ENCODE measurements around the gene ZDHHC5. TPM values are rescaled to one million over a fixed set of nuclear protein-coding genes. Genes with fewer than 3 reads are reported as not detected.
A peak's percentile ranks its signal among the peaks of the same experiment; 100 is the strongest.

ZDHHC5 gene
- total RNA-seq, 4 donors from 2014 or later: 34.3 to 52.1 (median 45.8) TPM

DNA sequence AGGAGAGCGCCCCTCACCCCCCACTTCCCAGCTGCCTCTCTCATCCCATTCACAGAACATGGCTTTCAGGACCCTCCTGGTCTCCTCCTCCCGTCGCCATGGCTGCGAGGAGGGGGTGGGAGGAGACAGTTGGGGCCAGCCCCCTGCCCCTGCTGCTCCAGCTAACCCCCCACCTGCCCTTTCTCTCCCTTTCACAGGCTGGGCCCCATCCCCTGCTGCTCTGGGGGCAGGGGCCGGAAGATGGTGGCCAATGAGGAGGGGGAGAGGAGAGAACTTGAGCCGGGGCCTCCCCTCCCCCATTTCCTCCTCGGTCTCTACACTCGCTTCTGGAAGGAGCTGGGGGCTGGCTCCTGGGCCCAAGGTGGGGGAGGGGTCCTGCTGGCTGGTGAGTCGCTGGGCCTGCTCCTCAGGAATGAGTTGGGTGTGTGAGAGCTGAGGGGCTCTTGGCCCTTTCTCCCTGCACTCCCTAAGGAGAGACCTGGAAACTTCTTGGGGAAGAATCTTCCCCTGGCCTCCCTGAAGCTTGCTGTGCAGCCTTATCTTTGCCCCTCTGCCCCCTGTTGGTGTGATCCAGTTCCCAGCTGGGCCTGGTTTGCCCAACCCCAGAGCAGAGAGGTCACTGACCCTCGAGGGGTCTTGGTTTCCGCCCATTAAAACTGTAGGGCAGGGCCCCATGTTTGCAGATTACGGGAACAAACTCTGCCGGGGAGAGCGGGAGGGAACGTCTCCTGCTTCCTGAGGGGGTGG is 28.4 kb upstream of the ZDHHC5 start:
- Histone ChIP-seq H3K4me3 (peak overlapping the region; percentile 72 to 80), H3K9me3 (no peaks in the 10 kb centered on the region), H3K36me3 (no peaks in the 10 kb centered on the region), H3K27me3 (no peaks in the 10 kb centered on the region), H3K27ac (peak overlapping the region in 3 of 4 donors; percentile 14 to 90 (median 45)), H3K4me1 (peaks cover 0 to 48% (median 27%) of the 10 kb centered on the region in 3 donors)
- TF ChIP-seq POLR2AphosphoS5 (IDR thresholded peaks at IDR 0.05) (no peak), POLR2A (IDR thresholded peaks at IDR 0.05) (no peak), EP300 (IDR thresholded peaks at IDR 0.05) (no peak), CTCF (IDR thresholded peaks at IDR 0.05) (no peak)
- WGBS, 2 donors (ENCODE audit: low coverage in 1 of 2): 0% methylated on average over 1 of the region's 15 CpGs; no CpG with 5 or more reads in 1 of the 2 donors
- no peak for ATAC-seq

GRCh38 chr11:57640068-57640800 is 27.7 kb upstream of the ZDHHC5 start:
- Histone ChIP-seq H3K4me3 (peak overlapping the region in 1 of 2 donors; percentile 72), H3K27me3 (no peaks in the 10 kb centered on the region), H3K27ac (peak overlapping the region in 3 of 4 donors; percentile 33 to 90 (median 45)), H3K9me3 (no peaks in the 10 kb centered on the region), H3K4me1 (peaks cover 0 to 55% (median 32%) of the 10 kb centered on the region in 3 donors), H3K36me3 (no peaks in the 10 kb centered on the region)
- 25 to 35% methylated on average over 4 of the region's 9 CpGs for WGBS, 2 donors (ENCODE audit: low coverage in 1 of 2)
- no peak for TF ChIP-seq POLR2AphosphoS5 (IDR thresholded peaks at IDR 0.05)
- no peak for TF ChIP-seq POLR2A (IDR thresholded peaks at IDR 0.05)
- TF ChIP-seq CTCF (IDR thresholded peaks at IDR 0.05): no peak
- TF ChIP-seq EP300 (IDR thresholded peaks at IDR 0.05): no peak
- no peak for ATAC-seq

DNA sequence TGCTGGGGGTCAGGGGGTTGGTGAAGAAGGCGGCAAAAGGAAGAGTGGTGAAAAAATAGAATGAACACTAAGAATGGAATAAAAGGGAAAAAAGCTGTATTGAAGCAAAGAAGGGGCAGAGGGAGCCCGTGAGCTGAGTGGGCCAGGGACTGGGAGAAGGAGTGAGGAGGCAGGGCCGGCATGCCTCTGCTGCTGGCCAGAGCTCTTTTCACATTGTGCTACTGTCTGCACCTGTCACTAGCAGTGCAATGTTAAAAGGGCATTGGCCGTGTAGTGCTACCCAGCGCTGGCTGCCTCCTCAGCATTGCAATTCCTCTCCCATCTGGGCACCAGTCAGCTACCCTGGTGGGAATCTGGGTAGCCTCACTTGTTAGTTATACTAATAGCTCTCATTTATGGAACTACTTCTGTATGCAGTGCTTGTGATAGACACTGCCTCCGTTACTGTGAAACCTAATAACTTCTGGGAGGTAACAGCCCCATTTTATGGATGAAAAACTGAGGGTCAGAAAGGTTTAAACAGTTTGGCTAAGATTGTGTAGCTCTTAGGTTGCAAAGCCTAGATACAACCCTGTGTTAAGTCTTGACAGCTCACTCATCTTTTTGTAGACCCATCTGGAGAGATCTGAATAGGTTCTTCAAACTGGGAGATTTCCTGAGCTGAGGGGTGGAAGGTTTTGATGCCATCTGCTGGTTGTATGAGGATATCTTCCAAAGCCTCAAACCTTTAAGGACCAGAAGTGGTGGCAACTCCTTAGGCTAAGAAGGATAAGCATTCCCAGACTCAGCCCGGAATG is 26.7 kb upstream of the ZDHHC5 start:
- H3K4me3 ChIP-seq: no peak overlapping the region
- peak in 3 of 4 experiments; percentile 54 to 58 (median 57) for TF ChIP-seq CTCF (IDR thresholded peaks at IDR 0.05)
- TF ChIP-seq POLR2A (IDR thresholded peaks at IDR 0.05): no peak
- peaks cover under 1% of the 10 kb centered on the region for H3K27me3 ChIP-seq
- H3K27ac ChIP-seq: peak overlapping the region in 1 of 4 donors; percentile 14
- no peaks in the 10 kb centered on the region for H3K9me3 ChIP-seq
- H3K36me3 ChIP-seq: no peaks in the 10 kb centered on the region
- H3K4me1 ChIP-seq: peaks cover 0 to 65% (median 38%) of the 10 kb centered on the region in 3 donors
- no peak for ATAC-seq
- WGBS, 2 donors (ENCODE audit: low coverage in 1 of 2): 11 to 28% methylated on average over 5 of the region's 7 CpGs

DNA sequence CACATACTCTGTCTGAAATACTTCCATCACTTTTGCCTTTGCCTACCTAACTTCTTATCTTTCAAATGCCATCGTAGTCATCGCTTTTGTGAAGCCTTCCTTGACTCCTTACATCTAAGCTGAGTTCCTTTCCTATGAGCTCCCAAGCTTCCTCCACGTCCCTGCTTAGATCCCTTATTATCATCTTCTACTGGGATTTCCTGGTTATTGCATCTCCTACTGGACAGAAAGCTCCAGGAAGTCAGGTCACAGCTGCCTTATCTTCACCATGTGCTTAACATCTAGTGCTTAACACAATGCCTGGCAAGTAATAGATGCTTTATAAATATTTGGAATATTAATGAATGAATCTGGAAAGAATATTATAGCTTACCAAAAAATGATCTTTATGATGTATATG is 24.1 kb upstream of the ZDHHC5 start:
- peaks cover 0 to 79% (median 50%) of the 10 kb centered on the region in 3 donors for H3K4me1 ChIP-seq
- no peak overlapping the region for H3K4me3 ChIP-seq
- 58 to 64% methylated on average over 3 of the region's 3 CpGs for WGBS, 2 donors (ENCODE audit: low coverage in 1 of 2)
- no peaks in the 10 kb centered on the region for H3K36me3 ChIP-seq
- TF ChIP-seq POLR2AphosphoS5 (IDR thresholded peaks at IDR 0.05): no peak
- no peak for TF ChIP-seq POLR2A (IDR thresholded peaks at IDR 0.05)
- no peak for TF ChIP-seq CTCF (IDR thresholded peaks at IDR 0.05)
- TF ChIP-seq EP300 (IDR thresholded peaks at IDR 0.05): no peak
- no peak overlapping the region for H3K27ac ChIP-seq
- no peak for ATAC-seq
- no peaks in the 10 kb centered on the region for H3K9me3 ChIP-seq
- peaks cover 27% of the 10 kb centered on the region for H3K27me3 ChIP-seq
